GM10248 (cell line): ENCODE measurements around the gene LRRC72.

ENCODE experiments used
- CTCF ChIA-PET: fragments of 300-600 bp; sonication (Branson Sonifier 250); formaldehyde crosslinking; extraction: SDS; loops from one replicate; lab custom pipeline; 2021; ENCODE audit warnings: antibody characterized with exemption; lab: Yijun Ruan, JAX
- POLR2A ChIA-PET: fragments of 350-650 bp; sonication (Branson Sonifier 250); formaldehyde crosslinking; extraction: SDS; loops from one replicate; lab custom pipeline; 2020; ENCODE audit warnings: antibody characterized with exemption; lab: Yijun Ruan, JAX
- DNase-seq: peaks from one replicate; pipeline ENCODE4 v3.0.0; 2012; ENCODE audit errors: extremely low spot score
- TF ChIP-seq, protein P1 (sequence below): IDR thresholded peaks from 2 replicates; pipeline ENCODE4 v1.5.1; 2012; ENCODE audit warnings: mild to moderate bottlenecking, low read depth; ENCODE audit errors: extremely low read depth, missing control alignments, control extremely low read depth

Gene LRRC72

DNA sequence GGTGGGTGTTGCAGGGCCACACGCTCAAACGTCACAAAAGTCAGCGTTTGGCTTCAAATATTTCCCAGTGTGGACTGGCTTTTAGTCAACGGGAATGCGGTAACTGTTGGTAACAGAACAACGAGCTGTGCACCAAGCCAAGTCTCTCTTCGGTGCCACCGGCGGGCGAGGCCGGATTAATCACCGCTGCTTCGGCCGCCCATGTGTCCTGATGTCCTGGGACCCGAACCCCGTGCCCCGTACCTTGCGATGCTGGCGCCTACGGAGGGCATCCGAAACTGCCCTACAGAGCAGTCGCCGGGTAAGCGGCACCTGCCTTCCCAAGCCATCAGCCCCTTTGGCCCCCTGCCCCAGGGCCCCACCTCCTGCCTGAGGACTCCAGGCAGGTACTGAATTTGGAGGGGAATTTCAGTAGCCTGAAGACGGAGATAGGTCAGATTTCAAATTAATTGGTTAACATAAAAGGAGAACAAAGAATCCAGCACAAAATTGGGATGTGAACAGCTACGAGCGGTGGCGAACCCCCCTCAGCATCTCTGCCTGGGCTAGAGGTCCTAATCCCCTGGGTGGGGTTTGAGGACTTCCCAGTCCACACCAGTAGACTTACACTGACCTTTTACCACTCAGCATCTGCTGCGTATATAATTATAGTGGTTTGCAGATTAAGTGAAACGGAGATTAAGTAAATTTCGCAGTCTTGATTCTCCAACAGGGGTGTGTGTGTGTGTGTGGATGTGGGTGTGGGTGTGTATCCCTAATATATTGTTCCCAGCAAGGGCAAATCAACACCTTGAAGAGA, at the start of gene LRRC72:
Gene LRRC72, plus strand, starts transcription at position 84 of the 799 bp plus-strand sequence. Its CDS starts 128 bp downstream, at position 212.
- POLR2A ChIA-PET = no interaction called here
- DNase-seq = no peak
- TF ChIP-seq, protein P1, sequence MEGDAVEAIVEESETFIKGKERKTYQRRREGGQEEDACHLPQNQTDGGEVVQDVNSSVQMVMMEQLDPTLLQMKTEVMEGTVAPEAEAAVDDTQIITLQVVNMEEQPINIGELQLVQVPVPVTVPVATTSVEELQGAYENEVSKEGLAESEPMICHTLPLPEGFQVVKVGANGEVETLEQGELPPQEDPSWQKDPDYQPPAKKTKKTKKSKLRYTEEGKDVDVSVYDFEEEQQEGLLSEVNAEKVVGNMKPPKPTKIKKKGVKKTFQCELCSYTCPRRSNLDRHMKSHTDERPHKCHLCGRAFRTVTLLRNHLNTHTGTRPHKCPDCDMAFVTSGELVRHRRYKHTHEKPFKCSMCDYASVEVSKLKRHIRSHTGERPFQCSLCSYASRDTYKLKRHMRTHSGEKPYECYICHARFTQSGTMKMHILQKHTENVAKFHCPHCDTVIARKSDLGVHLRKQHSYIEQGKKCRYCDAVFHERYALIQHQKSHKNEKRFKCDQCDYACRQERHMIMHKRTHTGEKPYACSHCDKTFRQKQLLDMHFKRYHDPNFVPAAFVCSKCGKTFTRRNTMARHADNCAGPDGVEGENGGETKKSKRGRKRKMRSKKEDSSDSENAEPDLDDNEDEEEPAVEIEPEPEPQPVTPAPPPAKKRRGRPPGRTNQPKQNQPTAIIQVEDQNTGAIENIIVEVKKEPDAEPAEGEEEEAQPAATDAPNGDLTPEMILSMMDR = no peak
- CTCF ChIA-PET = interaction anchor here (1.3 kb wide), 1 partner anchor 38 kb away, joined by 4 read pairs; no protein-coding TSS in a partner anchor

DNA sequence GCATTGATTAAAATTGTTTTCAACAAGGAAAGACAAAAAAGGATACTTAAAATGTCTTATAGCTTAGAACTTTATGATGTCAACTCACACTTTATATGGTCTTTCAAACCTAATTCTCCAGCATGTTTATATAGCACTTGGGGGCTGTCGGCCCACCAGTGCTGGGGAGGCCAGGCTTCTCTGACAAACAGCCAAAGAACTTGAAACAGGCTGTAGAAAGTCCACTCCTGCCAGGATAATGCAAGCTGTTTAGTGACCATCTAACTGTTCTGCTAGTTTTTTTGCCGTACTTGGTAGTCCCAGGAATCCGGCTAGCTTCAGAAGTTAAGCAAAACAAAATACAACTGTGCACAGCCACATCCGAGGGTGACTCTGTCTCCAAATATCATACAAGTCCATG, 47.5 kb upstream of the LRRC72 start:
- POLR2A ChIA-PET = no interaction called here
- CTCF ChIA-PET = no interaction called here
- no peak for DNase-seq
- TF ChIP-seq, protein P1 = no peak

DNA sequence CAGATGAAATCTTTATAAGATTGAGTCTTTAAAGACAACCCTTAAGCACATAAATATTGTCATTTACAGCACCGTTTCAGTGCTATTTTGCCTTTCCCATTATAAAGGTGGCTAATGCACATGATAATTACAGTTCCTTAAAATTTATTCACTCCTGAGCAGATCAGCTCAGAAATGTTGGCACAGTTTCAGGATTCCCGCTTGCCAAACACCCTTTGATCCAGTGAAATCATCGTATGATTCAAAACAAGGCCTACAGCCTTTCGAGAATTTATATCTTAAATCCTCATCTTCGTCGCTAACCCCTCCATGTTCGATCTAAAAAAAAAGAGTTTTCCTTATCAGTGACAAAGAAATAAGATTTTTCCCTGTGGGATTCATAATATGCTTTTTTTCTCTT, 47.0 kb upstream of the LRRC72 start:
- DNase-seq = no peak
- ChIA-PET POLR2A (no interaction called here), CTCF (no interaction called here)
- TF ChIP-seq, protein P1 = no peak

DNA sequence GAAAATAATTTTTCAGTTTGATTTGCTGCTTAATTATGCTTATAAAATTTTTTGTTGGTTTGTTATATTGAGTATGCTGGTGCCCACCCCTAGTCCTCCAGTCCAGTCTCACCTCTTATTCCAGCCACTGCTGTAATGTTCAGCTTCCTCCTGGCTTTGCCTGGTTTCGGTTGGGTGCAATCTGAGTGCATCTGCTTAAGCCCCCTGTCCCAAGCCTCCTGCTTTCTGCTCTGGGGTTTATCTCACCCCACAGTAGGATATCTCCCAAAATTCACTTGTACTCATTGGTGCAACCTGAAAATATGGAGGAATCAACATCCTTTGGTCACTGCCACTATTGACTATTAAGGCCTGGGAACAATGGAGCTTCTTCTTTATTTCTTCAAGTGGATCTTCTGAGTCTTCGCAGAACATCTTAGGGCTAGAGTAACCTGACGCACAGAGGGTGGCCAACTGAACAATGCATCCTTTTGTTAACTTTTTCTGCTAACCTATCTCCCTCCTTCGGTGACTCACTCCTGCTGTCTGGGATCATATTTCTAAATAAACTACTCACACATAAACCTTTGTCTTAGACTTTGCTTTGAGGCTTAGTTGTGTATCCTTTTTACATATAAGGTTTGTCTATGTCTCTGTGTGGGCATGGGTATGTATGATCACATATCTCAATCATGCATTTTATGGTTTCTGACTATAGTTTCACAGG, 42.0 kb upstream of the LRRC72 start:
- ChIA-PET CTCF (no interaction called here), POLR2A (no interaction called here)

DNA sequence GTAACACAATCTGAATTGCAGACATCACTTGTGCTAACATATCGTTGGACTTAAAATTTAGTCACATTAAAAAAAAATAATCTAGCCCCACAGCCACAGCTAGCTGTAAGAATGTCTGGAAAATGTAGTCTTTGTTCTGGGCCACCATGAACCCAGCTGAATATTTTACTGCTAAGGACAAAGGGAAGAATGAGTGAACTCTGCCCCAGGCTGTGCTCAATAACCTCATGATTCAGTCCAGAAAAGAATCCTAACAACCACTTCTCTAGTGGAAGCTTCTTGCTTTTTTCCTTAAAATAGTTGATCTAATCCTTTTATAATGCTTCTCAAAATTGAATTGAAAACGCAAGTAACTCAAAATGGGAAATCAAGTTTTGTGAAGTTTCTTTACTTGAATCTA, 35.5 kb upstream of the LRRC72 start:
- ChIA-PET POLR2A (no interaction called here), CTCF (no interaction called here)
- TF ChIP-seq, protein P1 = no peak
- no peak for DNase-seq

More for the DNA sequence above, 42.0 kb upstream of the LRRC72 start:
- TF ChIP-seq, protein P1 = no peak
- DNase-seq = no peak

DNA sequence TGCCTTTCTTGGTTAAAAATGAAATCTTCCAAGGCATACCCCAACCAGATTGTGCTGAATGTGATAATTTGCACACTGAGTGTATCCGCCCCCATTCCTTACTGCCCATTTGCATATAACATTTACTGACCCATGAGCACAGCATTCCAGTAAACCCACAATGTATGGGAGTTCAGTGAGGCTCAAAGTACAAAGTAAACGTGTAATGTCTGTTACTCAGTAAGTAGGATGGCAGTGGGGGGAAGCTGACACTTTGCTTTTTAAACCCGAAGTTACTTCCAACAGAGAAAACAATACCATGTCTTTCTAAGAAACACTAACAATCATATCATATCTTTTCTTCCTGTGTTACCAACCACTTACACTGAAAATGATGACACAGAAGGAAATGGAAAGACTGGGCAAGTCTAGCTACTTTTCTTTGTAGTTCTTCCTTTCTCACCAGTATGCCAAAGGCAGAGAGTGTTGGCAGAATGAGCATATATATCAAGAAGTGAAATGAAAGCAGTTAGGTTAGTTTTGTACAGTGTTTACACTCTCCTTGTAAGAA, 34.0 kb upstream of the LRRC72 start:
- DNase-seq = no peak
- ChIA-PET CTCF (interaction anchor here (0.8 to 1.3 kb wide), 3 partner anchors 11 to 72 kb away, joined by 3 to 4 read pairs (median 3); no protein-coding TSS in a partner anchor), POLR2A (no interaction called here)
- TF ChIP-seq, protein P1 = no peak
